GM21723 (cell line): Measurements from ENCODE around the gene RAPGEF5.

Experiments
- ATAC-seq: cut with Tn5 transposase; IDR thresholded peaks from one replicate; pipeline ENCODE4 v1.9.1; 2021; ENCODE audit warnings: mild to moderate bottlenecking, moderate library complexity; ENCODE audit not compliant: unreplicated experiment

The RAPGEF5 gene

GRCh38 chr7:22378199-22378980, 21.4 kb upstream of the RAPGEF5 start:
- no peak for ATAC-seq

- ATAC-seq, result no peak
Observed at GRCh38 chr7:22377703-22378102, 20.7 kb upstream of the RAPGEF5 start.

GRCh38 chr7:22375359-22376048, 18.6 kb upstream of the RAPGEF5 start:
- no peak for ATAC-seq

GRCh38 chr7:22373911-22374310, 17.0 kb upstream of the RAPGEF5 start:
- no peak for ATAC-seq

- no peak for ATAC-seq
Observed at GRCh38 chr7:22373388-22373787, 16.4 kb upstream of the RAPGEF5 start.

GRCh38 chr7:22372863-22373262, 15.9 kb upstream of the RAPGEF5 start:
- ATAC-seq, result no peak

- ATAC-seq, result no peak
Observed at GRCh38 chr7:22371878-22372277, 14.9 kb upstream of the RAPGEF5 start.

- no peak for ATAC-seq
Observed at GRCh38 chr7:22364900-22365299, 7.9 kb upstream of the RAPGEF5 start.

- ATAC-seq, result no peak
Observed at GRCh38 chr7:22363756-22364422, 6.9 kb upstream of the RAPGEF5 start.

- no peak for ATAC-seq
Observed at GRCh38 chr7:22361795-22362194, 4.8 kb upstream of the RAPGEF5 start.

GRCh38 chr7:22361320-22361719, 4.4 kb upstream of the RAPGEF5 start:
- ATAC-seq, result no peak

- no peak for ATAC-seq
Observed at GRCh38 chr7:22358820-22359697, 2.1 kb upstream of the RAPGEF5 start.

GRCh38 chr7:22357311-22358175, 589 bp upstream of the RAPGEF5 start:
- ATAC-seq, result no peak

- peak; percentile 30 for ATAC-seq
Observed at GRCh38 chr7:22356010-22356691, 803 bp downstream of the RAPGEF5 start.

- no peak for ATAC-seq
Observed at GRCh38 chr7:22355620-22356009, 1.3 kb downstream of the RAPGEF5 start.

GRCh38 chr7:22354462-22354861, 2.5 kb downstream of the RAPGEF5 start:
- no peak for ATAC-seq

GRCh38 chr7:22352887-22353286, 4.1 kb downstream of the RAPGEF5 start:
- ATAC-seq, result no peak

GRCh38 chr7:22351878-22352277, 5.1 kb downstream of the RAPGEF5 start:
- ATAC-seq, result no peak

- peak; percentile 84 for ATAC-seq
Observed at GRCh38 chr7:22351329-22351692, 5.6 kb downstream of the RAPGEF5 start.
